Smooth muscle cell (in vitro differentiated cells): ENCODE results near the gene ACRBP. TPM values are rescaled to one million over a fixed set of nuclear protein-coding genes. Genes with fewer than 3 reads are reported as not detected.

Experiments
- DNase-seq: peaks from one replicate; lab custom pipeline; 2025; ENCODE audit not compliant: unreplicated experiment; lab: John Stamatoyannopoulos, UW
- H2AFZ ChIP-seq: fragments of 200-600 bp; sonication (generic); 2 replicates; pipeline ENCODE4 v1.6.0; 2016; ENCODE audit warnings: antibody characterized with exemption, low read depth, mild to moderate bottlenecking
- H3F3A ChIP-seq: fragments of 200-600 bp; sonication (generic); 2 replicates; pipeline ENCODE4 v1.6.0; 2017; ENCODE audit warnings: antibody characterized with exemption, low read depth
- H3K27ac ChIP-seq: fragments of 200-600 bp; sonication (generic); 2 replicates; pipeline ENCODE4 v1.5.1; 2016; ENCODE audit warnings: low read depth, mild to moderate bottlenecking
- H3K27me3 ChIP-seq: fragments of 200-600 bp; sonication (generic); 2 replicates; pipeline ENCODE4 v1.6.1; 2016; ENCODE audit warnings: low read depth, mild to moderate bottlenecking
- H3K36me3 ChIP-seq: fragments of 200-600 bp; sonication (generic); 2 replicates; pipeline ENCODE4 v1.5.1; 2016; ENCODE audit warnings: low read depth
- H3K4me1 ChIP-seq: fragments of 200-600 bp; sonication (generic); 2 replicates; pipeline ENCODE4 v1.5.1; 2016; ENCODE audit warnings: low read depth
- H3K4me2 ChIP-seq: fragments of 200-600 bp; sonication (generic); 2 replicates; pipeline ENCODE4 v1.6.0; 2016; ENCODE audit warnings: mild to moderate bottlenecking
- H3K4me3 ChIP-seq: fragments of 200-600 bp; sonication (generic); 2 replicates; pipeline ENCODE4 v1.5.1; 2016; ENCODE audit warnings: mild to moderate bottlenecking
- H3K79me2 ChIP-seq: fragments of 200-600 bp; sonication (generic); 2 replicates; pipeline ENCODE4 v1.6.0; 2016; ENCODE audit warnings: low read depth, mild to moderate bottlenecking
- H3K9ac ChIP-seq: fragments of 200-600 bp; sonication (generic); 2 replicates; pipeline ENCODE4 v1.6.0; 2016; ENCODE audit warnings: low read depth
- H3K9me3 ChIP-seq: fragments of 200-600 bp; sonication (generic); replicated peaks from 2 replicates; pipeline ENCODE4 v1.5.1; 2016; ENCODE audit warnings: low read depth
- H4K20me1 ChIP-seq: fragments of 200-600 bp; sonication (generic); 2 replicates; pipeline ENCODE4 v1.6.0; 2016; ENCODE audit warnings: low read depth
- WGBS: methylation state at CpG from one replicate; pipeline ENCODE4 v1.1.7; 2016; ENCODE audit warnings: low lambda C conversion rate; 5-methylcytosine and 5-hydroxymethylcytosine counted together
- polyA plus RNA-seq: library from polyadenylated mRNA; unstranded; fragments of >200 nt; fragmentation: Nextera tagmentation; extraction: Ambion mirVana; gene quantifications from 2 replicates; pipeline ENCODE4 v1.2.1, GENCODE V29; 2016
- total RNA-seq: library from RNA; depleted of rRNA; stranded (reverse); fragments of >200 nt; gene quantifications from 2 replicates; pipeline ENCODE4 v1.2.3, GENCODE V29; 2014
- TF ChIP-seq, protein P1 (sequence below): fragments of 200-600 bp; sonication (generic); IDR thresholded peaks from 2 replicates; pipeline ENCODE4 v1.5.1; 2017; ENCODE audit warnings: borderline replicate concordance, mild to moderate bottlenecking, antibody characterized with exemption; ENCODE audit not compliant: insufficient read depth, poor library complexity, severe bottlenecking

Gene ACRBP
- total and polyA plus RNA-seq, 2 experiments from 2014 or later = not detected

DNA sequence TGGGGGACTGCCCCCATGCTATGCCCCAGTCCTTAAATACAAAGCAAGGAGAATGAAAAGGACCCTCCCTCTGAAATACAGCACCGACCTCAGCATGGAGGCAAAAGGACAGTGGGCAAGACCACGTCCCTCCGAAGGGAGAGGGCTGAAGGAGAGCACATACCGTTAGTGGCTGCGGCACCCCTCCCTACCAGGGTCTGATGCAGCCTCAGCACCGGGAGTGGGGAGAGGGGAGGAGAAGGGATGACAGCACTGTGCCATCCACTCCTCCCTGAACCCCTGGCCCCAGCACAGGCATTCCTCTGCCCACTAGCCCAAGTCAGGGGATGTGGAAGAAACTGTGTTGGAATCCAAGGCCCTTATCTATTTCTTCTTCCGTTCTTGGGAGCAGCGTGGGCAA is 3.6 kb upstream of the ACRBP start:
- H3K27me3 ChIP-seq = no peaks in the 10 kb centered on the region
- TF ChIP-seq, protein P1, sequence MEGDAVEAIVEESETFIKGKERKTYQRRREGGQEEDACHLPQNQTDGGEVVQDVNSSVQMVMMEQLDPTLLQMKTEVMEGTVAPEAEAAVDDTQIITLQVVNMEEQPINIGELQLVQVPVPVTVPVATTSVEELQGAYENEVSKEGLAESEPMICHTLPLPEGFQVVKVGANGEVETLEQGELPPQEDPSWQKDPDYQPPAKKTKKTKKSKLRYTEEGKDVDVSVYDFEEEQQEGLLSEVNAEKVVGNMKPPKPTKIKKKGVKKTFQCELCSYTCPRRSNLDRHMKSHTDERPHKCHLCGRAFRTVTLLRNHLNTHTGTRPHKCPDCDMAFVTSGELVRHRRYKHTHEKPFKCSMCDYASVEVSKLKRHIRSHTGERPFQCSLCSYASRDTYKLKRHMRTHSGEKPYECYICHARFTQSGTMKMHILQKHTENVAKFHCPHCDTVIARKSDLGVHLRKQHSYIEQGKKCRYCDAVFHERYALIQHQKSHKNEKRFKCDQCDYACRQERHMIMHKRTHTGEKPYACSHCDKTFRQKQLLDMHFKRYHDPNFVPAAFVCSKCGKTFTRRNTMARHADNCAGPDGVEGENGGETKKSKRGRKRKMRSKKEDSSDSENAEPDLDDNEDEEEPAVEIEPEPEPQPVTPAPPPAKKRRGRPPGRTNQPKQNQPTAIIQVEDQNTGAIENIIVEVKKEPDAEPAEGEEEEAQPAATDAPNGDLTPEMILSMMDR = no peak
- no peaks in the 10 kb centered on the region for H3K79me2 ChIP-seq
- H3K4me1 ChIP-seq = no peaks in the 10 kb centered on the region
- no peak overlapping the region for H2AFZ ChIP-seq
- H3K36me3 ChIP-seq = no peaks in the 10 kb centered on the region
- H3F3A ChIP-seq = no peaks in the 10 kb centered on the region
- H3K27ac ChIP-seq = no peak overlapping the region
- H3K4me3 ChIP-seq = no peak overlapping the region
- H3K4me2 ChIP-seq = no peak overlapping the region
- 98% methylated on average over 8 of the region's 8 CpGs for WGBS
- H3K9me3 ChIP-seq = no peaks in the 10 kb centered on the region
- H3K9ac ChIP-seq = no peak overlapping the region
- DNase-seq = no peak
- H4K20me1 ChIP-seq = no peaks in the 10 kb centered on the region

DNA sequence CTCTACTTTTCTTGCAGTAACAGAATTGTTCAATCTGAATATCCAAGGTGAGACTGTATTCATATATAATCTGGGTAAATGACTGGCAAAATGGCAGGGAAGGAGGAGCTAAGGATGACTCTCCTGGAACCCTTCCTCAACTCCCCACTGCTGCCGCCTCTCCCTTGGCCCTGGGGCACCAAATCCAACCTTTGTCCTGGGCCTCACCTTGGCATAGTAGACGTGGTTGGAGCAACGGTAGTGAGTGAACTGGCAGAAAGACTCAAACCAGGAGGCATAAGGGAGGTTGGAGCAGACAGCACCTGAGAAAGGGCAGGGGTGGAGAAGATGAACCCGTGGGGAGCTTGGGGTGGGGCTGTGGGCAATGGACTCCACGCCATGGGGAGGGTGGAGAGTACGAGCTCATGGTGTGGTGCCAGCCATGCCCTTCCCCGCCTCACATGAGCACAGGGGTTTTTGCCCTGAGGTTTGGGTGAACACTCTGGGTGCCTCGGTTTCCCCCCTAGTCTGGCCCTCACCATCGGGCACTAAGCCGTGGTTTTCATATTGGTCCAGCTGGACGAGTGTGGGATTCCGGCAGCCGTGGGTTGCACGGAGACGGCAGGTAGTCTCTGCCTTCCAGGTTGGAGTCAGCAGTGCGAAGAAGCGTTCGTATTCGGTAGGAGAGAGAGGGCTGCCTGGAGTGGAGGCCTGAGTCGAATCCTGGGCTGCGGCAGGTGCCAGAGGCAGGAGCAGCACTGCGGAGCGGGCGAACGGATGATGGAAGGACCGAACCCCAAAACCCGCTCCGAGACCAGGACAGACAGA is 753 bp downstream of the ACRBP start:
- TF ChIP-seq, protein P1 = no peak
- WGBS = 78% methylated on average over 26 of the region's 28 CpGs
- no peaks in the 10 kb centered on the region for H3K36me3 ChIP-seq
- no peaks in the 10 kb centered on the region for H3K9me3 ChIP-seq
- no peaks in the 10 kb centered on the region for H3K79me2 ChIP-seq
- H3F3A ChIP-seq = no peaks in the 10 kb centered on the region
- no peak overlapping the region for H3K9ac ChIP-seq
- H3K4me3 ChIP-seq = peak overlapping the region; percentile 37
- no peaks in the 10 kb centered on the region for H3K4me1 ChIP-seq
- no peaks in the 10 kb centered on the region for H3K27me3 ChIP-seq
- no peaks in the 10 kb centered on the region for H4K20me1 ChIP-seq
- H3K27ac ChIP-seq = no peak overlapping the region
- no peak overlapping the region for H2AFZ ChIP-seq
- DNase-seq = no peak
- H3K4me2 ChIP-seq = peak overlapping the region; percentile 74

DNA sequence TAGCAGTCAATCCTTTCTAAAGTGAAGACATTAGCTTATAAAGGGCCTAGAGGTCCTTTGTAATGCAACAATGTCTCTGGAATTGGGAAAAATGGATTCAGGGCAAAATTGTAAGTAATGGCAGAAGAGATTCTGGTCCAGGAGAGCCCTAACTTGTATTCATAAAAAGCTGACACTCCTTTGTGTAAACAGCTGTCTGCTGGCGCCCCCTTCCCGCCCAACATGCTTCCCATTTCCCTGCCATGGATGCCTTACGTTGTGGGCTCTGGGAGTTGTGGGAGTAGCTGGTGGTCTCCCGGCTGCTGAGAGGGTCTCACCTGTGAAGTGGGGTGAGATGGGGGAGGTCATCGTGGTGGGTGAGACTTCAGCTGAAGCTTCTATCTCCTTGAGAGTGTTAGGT is 2.3 kb downstream of the ACRBP start:
- Histone ChIP-seq H3K4me2 (no peak overlapping the region), H2AFZ (no peak overlapping the region), H4K20me1 (no peaks in the 10 kb centered on the region), H3F3A (no peaks in the 10 kb centered on the region), H3K27me3 (no peaks in the 10 kb centered on the region), H3K79me2 (no peaks in the 10 kb centered on the region), H3K4me3 (no peak overlapping the region), H3K9me3 (no peaks in the 10 kb centered on the region), H3K4me1 (no peaks in the 10 kb centered on the region), H3K9ac (no peak overlapping the region), H3K36me3 (no peaks in the 10 kb centered on the region), H3K27ac (no peak overlapping the region)
- DNase-seq = no peak
- TF ChIP-seq, protein P1 = no peak
- WGBS = 44% methylated on average over 5 of the region's 5 CpGs

DNA sequence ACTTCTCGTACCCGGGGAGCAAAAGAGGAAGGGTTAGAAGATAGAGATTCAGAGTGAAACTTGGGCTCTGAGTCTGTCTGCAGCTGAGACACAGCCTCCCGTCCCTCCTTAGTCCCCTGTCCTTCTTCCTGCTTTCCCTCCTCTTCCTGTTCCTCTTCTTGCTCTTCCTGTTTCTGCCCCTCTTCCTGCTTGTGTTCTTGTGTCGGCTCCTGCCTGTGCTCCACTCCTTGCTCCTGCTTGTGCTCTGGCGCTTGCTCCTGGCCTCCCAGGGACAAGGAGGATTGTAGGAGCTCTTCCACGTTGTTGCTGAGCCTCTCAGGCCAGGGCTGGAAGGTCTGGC is 3.0 kb downstream of the ACRBP start:
- 84% methylated on average over 6 of the region's 6 CpGs for WGBS
- DNase-seq = no peak
- H2AFZ ChIP-seq = no peak overlapping the region
- no peaks in the 10 kb centered on the region for H3K79me2 ChIP-seq
- TF ChIP-seq, protein P1 = no peak
- no peak overlapping the region for H3K4me3 ChIP-seq
- H3K36me3 ChIP-seq = no peaks in the 10 kb centered on the region
- no peak overlapping the region for H3K4me2 ChIP-seq
- H3F3A ChIP-seq = no peaks in the 10 kb centered on the region
- no peaks in the 10 kb centered on the region for H3K4me1 ChIP-seq
- H3K9me3 ChIP-seq = no peaks in the 10 kb centered on the region
- no peaks in the 10 kb centered on the region for H4K20me1 ChIP-seq
- H3K9ac ChIP-seq = no peak overlapping the region
- H3K27me3 ChIP-seq = no peaks in the 10 kb centered on the region
- H3K27ac ChIP-seq = no peak overlapping the region
